SKM-1 (cell line): Measurements from ENCODE around the gene IL17RA.
"Not testable (repeated sequence)": the region's sequence is repeated elsewhere in the genome, so short reads cannot be mapped to it uniquely, and the experiment has no call there.

ENCODE experiments used
- DNase-seq: peaks from one replicate; lab custom pipeline; 2025; ENCODE audit not compliant: unreplicated experiment; lab: John Stamatoyannopoulos, UW

The IL17RA gene

GRCh38 chr22:17118342-17118741 is 33.5 kb downstream of the IL17RA start:
- DNase-seq, result no peak

DNA sequence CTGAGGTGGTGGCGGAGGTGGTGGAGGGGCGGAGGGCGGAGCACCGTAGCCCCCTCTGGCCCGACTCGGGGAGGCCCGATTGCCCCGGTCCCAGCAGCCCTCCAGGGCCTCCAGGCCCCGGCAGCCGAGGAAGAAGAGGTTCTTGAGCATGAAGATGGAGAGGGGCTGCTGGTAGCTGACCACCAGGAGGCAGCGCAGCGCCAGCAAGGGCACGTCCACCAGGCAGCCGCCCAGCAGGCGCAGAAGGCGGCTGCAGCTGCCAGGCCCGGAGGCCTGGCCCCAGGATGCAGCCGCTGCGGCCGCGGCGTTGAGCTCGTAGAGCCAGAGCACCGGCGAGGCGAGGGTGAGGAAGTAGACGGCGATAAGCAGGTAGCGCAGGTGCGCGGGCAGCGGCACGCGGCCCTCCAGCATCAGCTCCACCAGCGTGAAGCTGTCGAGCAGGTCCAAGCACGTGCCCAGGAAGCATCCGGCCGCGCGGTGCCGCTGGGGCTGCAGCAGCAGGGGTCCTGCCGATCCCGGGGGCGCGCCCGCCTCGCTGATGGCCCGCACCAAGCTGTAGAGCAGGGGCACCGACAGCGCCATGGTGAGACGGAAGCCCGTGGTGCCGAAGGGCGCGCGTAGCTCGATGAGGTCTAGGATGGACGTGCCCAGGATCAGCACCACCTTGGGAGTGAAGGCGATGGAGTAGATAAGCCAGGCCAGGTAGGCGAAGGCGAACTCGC is 34.8 kb downstream of the IL17RA start:
- DNase-seq, result no peak

DNA sequence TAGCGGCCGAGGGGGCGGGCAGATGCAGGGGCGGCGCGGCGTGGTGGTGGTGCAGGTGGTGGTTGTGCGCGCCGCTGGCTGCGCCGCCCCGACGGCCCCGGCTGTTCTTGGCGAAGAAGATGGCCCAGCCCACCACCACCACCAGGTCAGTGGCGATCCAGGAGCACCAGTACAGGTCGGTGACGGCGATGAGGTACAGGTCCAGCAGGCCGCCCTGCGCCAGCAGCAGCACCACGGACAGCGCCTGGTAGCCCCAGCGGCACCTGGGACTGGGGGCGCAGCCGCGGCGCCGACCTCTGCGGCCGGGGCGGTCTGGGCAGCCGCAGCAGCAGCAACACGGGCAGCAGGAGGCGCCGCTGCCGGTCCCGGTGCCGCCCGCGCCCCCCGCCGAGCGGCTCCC is 35.5 kb downstream of the IL17RA start:
- DNase-seq, result no peak

DNA sequence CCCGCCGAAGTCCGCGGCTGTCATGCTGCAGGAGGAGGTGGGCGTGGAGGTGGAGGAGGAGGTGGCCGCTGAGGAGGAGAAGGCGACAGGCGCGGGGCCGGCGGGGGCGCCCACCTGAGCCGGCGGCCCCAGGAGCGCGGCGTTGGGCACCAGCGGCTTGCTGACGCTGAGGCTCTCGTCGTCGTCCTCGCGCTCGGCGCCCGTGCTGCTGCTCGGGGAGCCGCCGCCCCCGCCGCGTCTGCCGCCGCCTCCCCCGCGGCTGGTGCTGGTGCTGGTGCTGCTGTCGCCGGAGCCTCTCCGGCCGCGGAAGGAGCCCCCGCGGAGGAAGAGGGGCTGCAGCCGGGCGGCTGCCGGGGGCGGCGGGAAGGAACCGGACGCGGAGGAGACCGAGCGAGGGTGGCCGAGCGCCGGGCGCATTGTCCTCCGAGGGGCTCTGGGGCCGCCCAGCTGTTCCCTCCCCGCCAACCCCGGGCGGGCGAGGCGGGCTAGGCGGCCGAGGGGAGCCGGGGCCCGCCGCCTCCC is 36.0 kb downstream of the IL17RA start:
- DNase-seq, result no peak

DNA sequence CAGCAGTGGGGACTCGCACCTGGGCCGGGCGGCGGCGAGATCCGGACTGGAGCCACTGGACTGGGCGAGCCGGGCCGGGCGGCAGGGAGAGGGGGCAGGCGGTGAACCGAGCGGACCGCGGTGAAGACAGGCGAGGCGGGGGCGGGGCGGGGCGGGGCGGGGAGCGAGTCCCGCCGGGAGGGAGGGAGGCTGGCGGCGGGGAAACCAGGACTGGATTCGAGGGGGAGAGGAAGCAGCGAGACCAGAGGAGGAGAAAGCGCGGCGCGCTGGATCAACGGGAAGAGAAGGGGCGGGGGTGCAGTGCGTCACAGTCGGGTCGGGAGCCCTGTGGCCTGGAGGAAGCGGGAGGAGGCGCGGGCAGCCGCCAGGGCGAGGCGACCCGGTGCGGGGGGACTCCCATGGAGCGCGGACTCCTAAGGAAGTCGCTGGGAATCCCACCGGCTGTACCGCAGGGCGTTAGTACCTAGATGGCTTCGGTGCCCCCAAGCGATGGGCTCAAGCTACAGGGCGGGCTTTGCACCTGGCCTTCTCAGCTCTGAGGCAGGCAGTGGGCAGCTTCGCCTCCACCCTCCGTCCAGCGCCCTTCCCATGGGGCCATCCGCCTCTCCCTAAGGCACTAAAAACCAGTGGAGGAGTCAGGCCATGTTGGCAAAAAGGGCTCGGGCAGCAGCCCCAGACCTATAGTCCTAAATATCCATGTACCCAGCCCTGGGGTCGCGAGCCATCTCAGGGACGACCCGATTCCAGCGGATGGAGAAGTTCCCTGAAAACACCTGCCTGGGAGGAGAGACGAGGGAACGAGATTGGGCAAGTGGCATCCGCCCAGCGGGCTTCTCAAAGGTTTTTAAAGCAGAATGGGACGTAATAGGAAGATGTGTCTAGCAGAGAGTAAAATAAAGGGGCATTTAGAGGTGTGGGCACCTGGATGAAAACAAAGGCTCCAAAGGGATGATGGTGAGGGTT is 36.7 kb downstream of the IL17RA start, which contains the start of gene TMEM121B:
Gene TMEM121B, minus strand, starts transcription at position 128 of the 963 bp plus-strand sequence. CDS start 233 bp downstream, outside the sequence.
- no peak for DNase-seq

DNA sequence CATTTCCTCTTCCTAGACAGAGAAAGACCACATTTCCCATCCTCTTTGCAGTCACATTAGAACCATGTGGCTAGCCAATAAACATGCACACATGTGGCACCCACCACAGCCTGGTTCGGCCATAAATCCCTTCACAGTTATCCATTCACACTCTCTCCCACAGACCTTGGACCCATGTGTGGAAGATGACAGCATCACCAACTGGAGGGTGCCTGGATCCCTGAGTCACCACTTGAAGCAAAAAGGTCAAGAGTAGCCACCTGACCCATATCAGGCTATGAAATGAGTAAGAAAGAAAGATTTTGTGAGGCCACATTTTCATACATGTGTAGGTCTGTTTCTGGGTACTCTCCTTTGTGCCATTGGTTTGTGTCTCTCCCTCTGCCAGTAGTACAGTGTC is 45.4 kb downstream of the IL17RA start:
- DNase-seq, result no peak

- no peak for DNase-seq
These were observed 46.9 kb downstream of the IL17RA start for GRCh38 chr22:17131686-17132085.

- no peak for DNase-seq
These were observed 47.3 kb downstream of the IL17RA start for GRCh38 chr22:17132112-17132511.

GRCh38 chr22:17133137-17133536 is 48.3 kb downstream of the IL17RA start:
- DNase-seq, result no peak

DNA sequence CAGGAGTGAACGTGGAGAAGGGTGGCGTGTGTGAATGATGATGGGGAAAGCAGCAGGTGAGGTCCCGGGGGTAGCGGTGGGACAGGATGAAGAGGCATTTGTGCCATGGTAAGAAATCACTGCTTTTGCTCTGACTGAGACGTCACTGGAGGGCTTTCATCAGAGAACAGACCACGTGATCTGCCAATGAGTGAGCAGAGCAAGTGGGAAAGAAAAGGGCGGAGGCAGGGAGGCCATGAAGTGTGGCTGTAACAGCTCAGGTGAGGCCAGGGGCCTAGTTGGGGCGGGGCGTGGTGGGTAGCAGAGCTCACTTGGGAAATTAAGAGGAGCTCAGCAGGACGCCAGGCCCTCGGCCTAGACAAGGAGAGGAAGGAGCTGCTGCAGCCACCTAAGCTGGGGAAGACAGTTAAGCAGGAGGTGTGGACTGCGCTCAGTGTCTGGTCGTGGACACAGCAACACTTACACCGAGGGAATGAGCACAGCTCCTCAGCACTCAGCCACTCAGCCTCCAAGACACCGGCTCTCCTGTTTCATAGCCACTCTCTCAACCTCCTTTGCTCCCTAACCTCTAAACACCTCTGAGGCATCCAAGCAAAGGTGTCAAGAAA is 50.5 kb downstream of the IL17RA start:
- no peak for DNase-seq

- DNase-seq, result no peak
These were observed 52.4 kb downstream of the IL17RA start for GRCh38 chr22:17137170-17137569.

DNA sequence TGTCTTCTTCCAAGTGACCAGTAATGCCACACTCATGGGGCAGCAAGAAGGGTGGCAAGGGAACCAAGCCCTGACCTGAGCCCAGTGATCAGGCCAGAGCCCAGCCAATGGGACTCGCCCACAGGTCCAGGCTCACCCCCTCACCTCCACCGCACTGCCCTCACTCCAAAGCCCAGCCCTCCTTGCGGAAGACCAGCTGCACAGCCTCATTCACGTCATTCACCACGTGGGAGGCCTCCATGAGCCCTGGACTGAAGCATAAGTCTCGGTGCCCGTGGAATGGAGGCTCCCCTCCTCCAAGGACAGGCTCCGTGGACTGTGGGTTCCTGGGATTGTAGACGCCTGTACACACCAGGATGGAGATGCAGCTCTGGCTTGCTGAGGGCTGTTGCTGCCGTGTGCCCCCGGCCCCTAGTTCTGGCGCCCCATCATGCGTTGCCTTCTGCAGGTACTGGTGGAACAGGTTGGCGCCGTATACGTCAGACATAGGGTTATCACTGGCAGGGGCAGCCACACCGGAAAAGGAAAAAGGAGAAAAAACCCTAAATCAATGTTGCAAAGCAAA is 53.1 kb downstream of the IL17RA start:
- no peak for DNase-seq

DNA sequence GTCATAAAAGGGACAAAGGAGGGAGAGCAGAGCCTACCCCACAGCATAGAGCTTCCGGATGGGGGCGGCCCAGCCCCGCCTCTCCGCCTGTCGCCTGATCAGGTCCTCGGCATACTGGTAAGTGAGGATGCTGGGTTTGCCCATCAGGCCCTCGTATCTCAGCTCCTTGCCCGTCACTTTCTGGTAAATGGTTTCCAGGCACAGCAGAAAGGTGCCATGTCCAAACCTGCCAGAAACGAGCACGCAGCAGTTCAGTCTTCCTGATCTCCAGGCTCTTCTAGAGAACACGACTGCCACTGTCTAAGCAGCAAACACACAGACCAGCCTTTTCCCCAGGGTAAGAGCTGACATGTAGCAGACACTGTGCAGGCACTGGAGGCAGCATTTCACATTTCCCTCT is 53.7 kb downstream of the IL17RA start:
- DNase-seq, result no peak

DNA sequence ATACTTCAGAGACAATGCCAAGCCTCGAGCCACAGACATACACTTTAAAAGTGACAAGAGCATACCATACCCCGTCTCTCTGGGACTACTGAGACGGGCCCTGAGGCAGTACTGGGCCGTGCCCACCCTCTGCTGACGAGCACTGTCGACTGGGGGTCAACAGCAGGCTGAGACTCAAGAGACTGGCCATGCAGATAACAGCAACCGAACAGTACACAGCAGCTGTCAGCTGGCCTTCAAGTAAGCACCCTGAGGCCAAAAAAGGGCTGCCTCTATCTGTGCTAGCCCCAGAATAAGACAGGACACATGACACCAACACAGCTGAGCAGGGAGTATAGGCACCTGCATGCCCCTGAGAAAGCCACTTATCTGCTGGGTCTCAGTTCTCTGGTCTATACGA is 55.2 kb downstream of the IL17RA start:
- DNase-seq, result no peak

DNA sequence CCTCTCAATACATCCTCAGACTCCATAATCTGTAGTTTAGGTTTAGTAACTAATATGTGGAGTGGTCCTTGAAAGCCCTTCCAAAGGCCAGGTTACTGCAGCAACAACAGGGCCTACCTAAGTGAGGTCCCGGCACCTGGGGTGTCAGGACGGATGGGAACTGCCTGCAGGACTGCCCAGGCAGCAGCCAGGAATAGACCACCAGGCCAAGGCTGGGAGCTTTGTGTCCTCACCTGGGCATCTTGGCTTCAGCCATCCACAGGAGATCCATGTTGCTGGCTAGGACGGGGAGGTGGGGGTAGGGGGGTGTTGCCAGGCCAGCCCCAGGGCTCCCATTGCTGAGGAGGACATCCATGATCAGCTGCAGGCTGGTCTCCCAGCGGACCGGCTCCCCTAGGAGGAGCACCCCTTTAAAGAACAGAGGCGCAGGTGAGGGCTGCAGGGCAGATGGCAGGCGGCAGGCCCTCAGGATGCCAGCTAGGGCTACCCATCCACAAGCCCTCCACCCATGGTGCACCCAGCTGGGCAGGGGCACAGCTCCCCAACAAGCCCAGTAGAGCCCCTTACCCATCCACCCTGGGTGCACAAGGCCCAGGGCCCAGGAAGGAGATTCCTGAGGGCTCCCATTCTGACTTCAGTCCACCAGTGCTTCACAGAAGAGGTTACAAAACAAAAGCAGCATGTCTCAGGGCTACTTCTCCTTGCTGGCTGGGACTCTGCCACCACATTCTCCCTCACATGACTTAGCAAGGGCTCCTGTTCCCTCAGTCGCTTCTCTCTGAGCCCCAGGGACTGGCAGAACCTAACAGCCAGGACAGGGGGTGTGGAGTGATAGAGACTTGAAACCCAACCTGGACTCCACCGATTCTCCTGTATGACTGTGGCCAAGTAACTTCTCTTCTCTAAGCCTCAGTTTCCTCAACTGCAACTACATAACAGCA is 56.3 kb downstream of the IL17RA start:
- no peak for DNase-seq

GRCh38 chr22:17143101-17143500 is 58.3 kb downstream of the IL17RA start:
- DNase-seq, result no peak

DNA sequence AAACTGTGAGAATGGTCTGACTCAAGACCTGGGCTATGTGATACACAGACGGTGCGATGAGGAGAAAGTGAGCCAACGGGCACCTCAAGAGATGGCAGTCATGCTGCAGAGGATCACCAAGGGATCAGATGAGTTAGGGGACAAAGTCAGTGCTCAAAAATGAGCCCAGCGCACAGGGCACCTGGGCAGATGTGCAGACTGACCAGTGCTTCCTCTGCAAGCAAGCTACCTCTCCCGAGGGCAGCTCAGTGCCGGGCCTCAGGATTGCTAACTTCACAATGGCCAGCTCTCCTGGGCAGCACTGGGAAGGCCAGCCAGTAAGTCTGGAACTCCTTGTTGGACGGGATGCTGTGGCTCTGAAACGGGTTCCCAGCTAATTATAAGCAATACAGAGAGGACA is 59.0 kb downstream of the IL17RA start:
- no peak for DNase-seq

DNA sequence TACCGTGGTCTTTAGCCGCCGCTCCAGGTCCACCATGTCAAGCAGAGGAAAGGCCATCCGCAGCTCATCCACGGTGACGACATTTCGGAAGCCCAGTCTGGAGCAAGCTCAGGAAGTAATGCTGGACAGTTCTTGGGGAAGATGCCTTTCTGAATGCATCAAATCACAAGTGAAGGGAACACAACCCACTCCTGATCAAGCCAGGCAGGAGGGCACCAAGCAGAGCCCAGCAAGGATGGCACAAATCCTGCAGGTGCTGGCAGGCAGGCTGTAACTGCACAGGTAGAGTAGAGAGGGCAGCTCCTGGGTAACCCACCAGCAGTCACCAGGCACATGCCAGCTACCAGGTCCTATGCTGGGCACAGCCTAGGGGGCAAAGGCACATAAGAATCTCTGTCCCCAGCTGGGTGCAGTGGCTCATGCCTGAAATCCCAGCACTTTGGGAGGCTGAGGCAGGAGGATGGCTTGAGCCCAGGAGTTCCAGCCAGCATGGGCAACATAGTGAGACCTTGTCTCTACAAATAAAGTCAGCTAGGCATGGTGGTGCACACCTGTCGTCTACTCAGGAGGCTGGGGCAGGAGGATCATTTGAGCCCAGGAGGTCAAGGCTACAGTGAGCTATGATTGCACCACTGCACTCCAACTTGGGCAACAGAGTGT is 60.4 kb downstream of the IL17RA start:
- no peak for DNase-seq

DNA sequence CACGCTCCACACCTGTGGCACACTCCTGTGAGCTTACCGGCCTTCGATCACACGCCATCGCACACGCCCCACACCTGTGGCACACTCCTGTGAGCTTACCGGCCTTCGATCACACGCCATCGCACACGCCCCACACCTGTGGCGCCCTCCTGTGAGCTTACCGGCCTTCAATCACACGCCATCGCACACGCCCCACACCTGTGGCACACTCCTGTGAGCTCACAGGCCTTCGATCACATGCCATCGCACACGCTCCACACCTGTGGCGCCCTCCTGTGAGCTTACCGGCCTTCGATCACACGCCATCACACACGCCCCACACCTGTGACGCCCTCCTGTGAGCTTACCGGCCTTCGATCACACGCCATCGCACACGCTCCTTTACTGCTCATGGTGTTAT is 62.7 kb downstream of the IL17RA start:
- not testable (repeated sequence) for DNase-seq
